DND-41 (cell line): ENCODE data around the gene RYR3.

Source experiments
- ATAC-seq: fragments of 200-7000 bp; cut with Tn5 transposase; 3 replicates; pipeline ENCODE4 v1.9.1; 2021; ENCODE audit warnings: low read depth; ENCODE audit not compliant: insufficient read depth
- DNase-seq: peaks from one replicate; pipeline ENCODE4 v3.0.0-alpha.2; 2020
- H2AFZ ChIP-seq: 2 replicates; pipeline ENCODE4 v1.6.0; 2012; ENCODE audit warnings: low read depth, low read length
- H3K27ac ChIP-seq: 2 replicates; pipeline ENCODE4 v1.5.1; 2012; ENCODE audit warnings: low read length, inconsistent platforms
- H3K27me3 ChIP-seq: fragments of 200-600 bp; sonication (generic); 2 replicates; pipeline ENCODE4 v1.6.0; 2012; ENCODE audit warnings: low read length, mild to moderate bottlenecking, inconsistent platforms; ENCODE audit not compliant: insufficient read depth, poor library complexity
- H3K36me3 ChIP-seq: 2 replicates; pipeline ENCODE4 v1.5.1; 2012; ENCODE audit warnings: low read length, inconsistent platforms; ENCODE audit not compliant: insufficient read depth
- H3K4me1 ChIP-seq: 2 replicates; pipeline ENCODE4 v1.5.1; 2012; ENCODE audit warnings: mild to moderate bottlenecking, low read length; ENCODE audit not compliant: insufficient read depth
- H3K4me2 ChIP-seq: 2 replicates; pipeline ENCODE4 v1.6.0; 2012; ENCODE audit warnings: mild to moderate bottlenecking, moderate library complexity, low read length, inconsistent platforms; ENCODE audit not compliant: insufficient read depth
- H3K4me3 ChIP-seq, 2 experiments: fragments of 200-600 bp in 1 of 2; shearing (Covaris generic) in 1 of 2; 2 replicates each; pipeline ENCODE4 v1.5.1; 2012 to 2016; ENCODE audit warnings: inconsistent platforms in 2 of 2, low read length in 2 of 2, mild to moderate bottlenecking in 2 of 2, low read depth in 1 of 2, moderate library complexity in 1 of 2
- H3K79me2 ChIP-seq: 2 replicates; pipeline ENCODE4 v1.6.0; 2012; ENCODE audit warnings: low read length, inconsistent platforms; ENCODE audit not compliant: insufficient read depth
- H3K9ac ChIP-seq: 2 replicates; pipeline ENCODE4 v1.6.0; 2012; ENCODE audit warnings: low read depth, mild to moderate bottlenecking, inconsistent platforms, low read length, moderate library complexity
- H3K9me3 ChIP-seq: 2 replicates; pipeline ENCODE4 v1.5.1; 2012; ENCODE audit warnings: low read length, moderate library complexity, mild to moderate bottlenecking, inconsistent platforms; ENCODE audit not compliant: insufficient read depth, severe bottlenecking
- H4K20me1 ChIP-seq: 2 replicates; pipeline ENCODE4 v1.6.0; 2012; ENCODE audit warnings: low read length; ENCODE audit not compliant: insufficient read depth
- EZH2 ChIP-seq: IDR thresholded peaks from 3 replicates; pipeline ENCODE4 v1.6.1; 2012; ENCODE audit warnings: borderline replicate concordance, low read depth, mild to moderate bottlenecking, moderate library complexity, low read length, inconsistent platforms; ENCODE audit not compliant: severe bottlenecking
- TF ChIP-seq, protein P1 (sequence below): IDR thresholded peaks from 2 replicates; pipeline ENCODE4 v1.5.1; 2012; ENCODE audit warnings: borderline replicate concordance, low read length, moderate library complexity, mild to moderate bottlenecking; ENCODE audit not compliant: poor library complexity, severe bottlenecking; ENCODE audit errors: extremely low read depth

Gene RYR3

DNA sequence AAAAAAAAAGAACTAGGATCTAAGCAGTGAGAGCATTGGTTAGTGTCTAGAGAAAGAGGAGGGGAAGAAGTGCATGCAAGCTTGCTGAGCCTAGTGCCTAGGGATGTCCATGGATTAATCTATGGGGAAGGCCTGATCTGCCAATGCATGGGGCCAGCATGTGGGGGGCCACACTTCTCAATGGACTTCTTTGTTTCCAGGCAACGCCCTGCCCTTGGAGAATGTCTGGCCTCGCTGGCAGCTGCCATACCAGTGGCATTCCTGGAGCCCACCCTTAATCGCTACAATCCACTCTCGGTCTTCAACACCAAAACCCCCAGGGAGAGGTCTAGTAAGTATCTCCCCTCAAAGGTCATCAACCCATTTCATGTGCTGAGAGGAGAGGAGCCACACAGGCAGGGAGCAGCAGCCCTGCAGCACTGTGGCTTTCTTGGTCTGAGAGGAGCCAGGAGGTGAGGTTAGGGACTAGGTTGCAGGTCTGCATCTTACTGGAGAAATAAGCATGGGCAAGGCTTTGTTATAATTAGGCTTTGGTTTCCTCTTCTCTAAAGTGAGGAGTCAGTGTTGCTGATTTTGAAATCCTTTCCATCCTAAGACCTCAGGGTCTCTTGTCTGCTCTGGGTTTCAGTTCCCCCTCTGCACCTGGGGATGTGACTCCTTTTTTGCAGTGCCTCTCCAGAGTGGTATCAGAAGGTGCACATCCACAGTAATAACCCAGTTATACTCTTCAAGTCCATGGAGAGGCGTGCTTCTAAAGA lies 469.4 kb downstream of the RYR3 start:
- H3K4me2 ChIP-seq, result no peak overlapping the region
- no peak for ATAC-seq

DNA sequence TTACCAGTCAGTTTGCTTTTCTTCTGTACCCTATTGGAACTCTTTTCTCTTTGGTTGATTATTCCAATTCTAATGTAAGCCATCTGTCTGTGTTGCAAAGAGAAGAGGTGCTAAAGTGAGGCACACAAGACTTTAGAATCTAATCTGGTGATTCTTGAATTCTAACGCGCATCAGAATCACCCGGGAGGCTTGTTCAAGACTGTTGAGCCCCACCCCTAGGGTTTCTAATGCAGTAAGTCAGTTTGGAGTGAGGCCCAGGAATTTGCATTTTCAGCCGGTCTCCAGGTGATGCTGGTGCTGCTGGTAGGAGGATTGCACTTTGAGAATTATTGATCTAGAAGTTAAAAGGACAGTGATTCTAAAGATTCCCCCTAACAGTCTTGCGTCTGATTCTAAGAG lies 472.2 kb downstream of the RYR3 start:
- Histone ChIP-seq H4K20me1 (no peaks in the 10 kb centered on the region), H3K9ac (no peak overlapping the region), H3K4me2 (no peak overlapping the region), H3K36me3 (no peaks in the 10 kb centered on the region), H3K4me3 (no peak overlapping the region), H3K79me2 (no peaks in the 10 kb centered on the region), H3K4me1 (no peaks in the 10 kb centered on the region), H3K9me3 (no peaks in the 10 kb centered on the region), H3K27ac (no peak overlapping the region), H3K27me3 (peaks cover 3% of the 10 kb centered on the region), H2AFZ (no peak overlapping the region)
- TF ChIP-seq EZH2, result no peak
- ATAC-seq (no peak), DNase-seq (no peak)

More for the DNA sequence above, 469.4 kb downstream of the RYR3 start:
- Histone ChIP-seq H3K36me3 (no peaks in the 10 kb centered on the region), H2AFZ (no peak overlapping the region), H3K27me3 (peaks cover 4% of the 10 kb centered on the region), H3K9ac (no peak overlapping the region), H4K20me1 (no peaks in the 10 kb centered on the region), H3K9me3 (no peaks in the 10 kb centered on the region), H3K4me3 (no peak overlapping the region), H3K27ac (no peak overlapping the region), H3K4me1 (no peaks in the 10 kb centered on the region), H3K79me2 (no peaks in the 10 kb centered on the region)
- TF ChIP-seq, protein P1, sequence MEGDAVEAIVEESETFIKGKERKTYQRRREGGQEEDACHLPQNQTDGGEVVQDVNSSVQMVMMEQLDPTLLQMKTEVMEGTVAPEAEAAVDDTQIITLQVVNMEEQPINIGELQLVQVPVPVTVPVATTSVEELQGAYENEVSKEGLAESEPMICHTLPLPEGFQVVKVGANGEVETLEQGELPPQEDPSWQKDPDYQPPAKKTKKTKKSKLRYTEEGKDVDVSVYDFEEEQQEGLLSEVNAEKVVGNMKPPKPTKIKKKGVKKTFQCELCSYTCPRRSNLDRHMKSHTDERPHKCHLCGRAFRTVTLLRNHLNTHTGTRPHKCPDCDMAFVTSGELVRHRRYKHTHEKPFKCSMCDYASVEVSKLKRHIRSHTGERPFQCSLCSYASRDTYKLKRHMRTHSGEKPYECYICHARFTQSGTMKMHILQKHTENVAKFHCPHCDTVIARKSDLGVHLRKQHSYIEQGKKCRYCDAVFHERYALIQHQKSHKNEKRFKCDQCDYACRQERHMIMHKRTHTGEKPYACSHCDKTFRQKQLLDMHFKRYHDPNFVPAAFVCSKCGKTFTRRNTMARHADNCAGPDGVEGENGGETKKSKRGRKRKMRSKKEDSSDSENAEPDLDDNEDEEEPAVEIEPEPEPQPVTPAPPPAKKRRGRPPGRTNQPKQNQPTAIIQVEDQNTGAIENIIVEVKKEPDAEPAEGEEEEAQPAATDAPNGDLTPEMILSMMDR, result no peak
- no peak for TF ChIP-seq EZH2
- no peak for DNase-seq

DNA sequence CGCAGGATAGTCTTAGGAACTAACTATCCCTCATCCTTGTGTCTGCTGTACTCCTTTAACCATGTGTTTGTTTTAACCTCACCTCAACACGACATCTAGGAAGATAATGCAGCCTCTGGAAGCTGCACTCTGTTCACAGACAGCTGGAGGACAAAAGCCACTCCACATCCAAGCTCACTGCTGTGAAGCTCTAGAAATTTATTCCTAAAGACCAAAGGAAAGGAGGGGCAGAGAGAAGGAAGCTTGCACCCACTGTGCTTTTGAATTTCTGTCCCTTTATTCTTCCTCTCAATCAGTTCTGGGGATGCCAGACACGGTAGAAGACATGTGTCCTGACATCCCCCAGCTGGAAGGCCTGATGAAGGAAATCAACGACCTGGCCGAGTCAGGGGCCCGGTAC lies 474.6 kb downstream of the RYR3 start:
- Histone ChIP-seq H3K9ac (no peak overlapping the region), H3K27me3 (peaks cover 7% of the 10 kb centered on the region), H3K79me2 (no peaks in the 10 kb centered on the region), H3K9me3 (no peaks in the 10 kb centered on the region), H2AFZ (no peak overlapping the region), H3K36me3 (no peaks in the 10 kb centered on the region), H4K20me1 (no peaks in the 10 kb centered on the region), H3K4me3 (no peak overlapping the region), H3K4me2 (no peak overlapping the region), H3K4me1 (no peaks in the 10 kb centered on the region), H3K27ac (no peak overlapping the region)
- no peak for ATAC-seq
- DNase-seq, result no peak
- no peak for TF ChIP-seq EZH2
- TF ChIP-seq, protein P1, result no peak

DNA sequence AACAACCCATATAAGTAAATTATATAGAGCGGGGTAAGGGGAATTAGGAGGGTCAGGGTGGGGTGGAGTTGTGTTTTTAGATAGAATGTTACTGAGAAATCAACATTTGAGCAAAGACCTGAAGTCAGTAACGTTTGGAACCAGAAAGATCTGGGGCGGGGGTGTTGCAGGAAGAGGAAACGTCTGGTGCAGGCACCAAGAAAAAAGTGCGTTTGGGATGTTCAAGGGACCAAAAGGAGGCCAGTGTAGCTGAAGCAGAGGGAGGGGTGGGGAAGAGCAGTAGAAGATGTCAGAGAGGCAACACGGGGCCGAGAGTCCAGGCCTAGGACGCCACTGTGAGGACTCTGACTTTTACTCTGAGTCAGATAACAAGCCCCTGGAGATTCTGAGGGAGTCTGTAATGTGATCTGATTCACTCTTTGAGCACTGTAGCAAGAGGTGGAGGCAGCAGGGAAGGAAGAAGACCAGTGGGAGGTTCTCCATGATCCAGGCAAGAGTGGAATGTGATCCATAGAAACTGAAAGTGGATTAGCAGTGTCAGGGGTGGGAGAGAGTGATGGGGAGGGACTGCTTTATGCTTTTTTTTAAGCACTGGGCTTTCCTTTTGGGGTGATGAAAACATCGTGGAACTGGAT lies 478.3 kb downstream of the RYR3 start:
- no peak for ATAC-seq
- H2AFZ ChIP-seq, result no peak overlapping the region
- H4K20me1 ChIP-seq, result no peaks in the 10 kb centered on the region
- H3K9ac ChIP-seq, result no peak overlapping the region
- DNase-seq, result no peak
- no peak overlapping the region for H3K4me2 ChIP-seq
- H3K27me3 ChIP-seq, result peaks cover 7% of the 10 kb centered on the region
- no peaks in the 10 kb centered on the region for H3K9me3 ChIP-seq
- no peak overlapping the region for H3K4me3 ChIP-seq
- H3K36me3 ChIP-seq, result no peaks in the 10 kb centered on the region
- H3K79me2 ChIP-seq, result no peaks in the 10 kb centered on the region
- no peaks in the 10 kb centered on the region for H3K4me1 ChIP-seq
- TF ChIP-seq, protein P1, result no peak
- TF ChIP-seq EZH2, result no peak
- no peak overlapping the region for H3K27ac ChIP-seq
